KMS-11 (cell line): ENCODE measurements around the gene GTF3A.

Experiments used
- H2AFZ ChIP-seq: fragments of 200-600 bp; sonication (generic); 2 replicates; pipeline ENCODE4 v1.6.1; 2016; ENCODE audit warnings: antibody characterized with exemption, mixed run types, low read depth
- H3K27ac ChIP-seq: fragments of 200-600 bp; sonication (generic); 2 replicates; pipeline ENCODE4 v1.6.1; 2016; ENCODE audit warnings: mild to moderate bottlenecking, mixed run types
- H3K27me3 ChIP-seq: fragments of 200-600 bp; sonication (generic); 2 replicates; pipeline ENCODE4 v1.6.1; 2017; ENCODE audit warnings: mild to moderate bottlenecking, low read depth, mixed run types, moderate library complexity; ENCODE audit not compliant: insufficient read depth
- H3K36me3 ChIP-seq: fragments of 200-600 bp; sonication (generic); 2 replicates; pipeline ENCODE4 v1.6.1; 2017; ENCODE audit warnings: mild to moderate bottlenecking, mixed run types; ENCODE audit not compliant: insufficient read depth
- H3K4me1 ChIP-seq: fragments of 200-600 bp; sonication (generic); 2 replicates; pipeline ENCODE4 v1.6.1; 2016; ENCODE audit warnings: mild to moderate bottlenecking, low read depth, mixed run types; ENCODE audit not compliant: poor library complexity, severe bottlenecking
- H3K4me2 ChIP-seq: fragments of 200-600 bp; sonication (generic); 2 replicates; pipeline ENCODE4 v1.7.0; 2016; ENCODE audit warnings: mild to moderate bottlenecking, mixed run types
- H3K4me3 ChIP-seq: fragments of 200-600 bp; sonication (generic); IDR thresholded peaks from 2 replicates; pipeline ENCODE4 v1.6.1; 2017; ENCODE audit warnings: low read depth, low read length, mixed read lengths; ENCODE audit not compliant: insufficient read depth
- H3K79me2 ChIP-seq: fragments of 200-600 bp; sonication (generic); 2 replicates; pipeline ENCODE4 v1.6.1; 2016; ENCODE audit warnings: low read depth, mixed run types; ENCODE audit not compliant: insufficient read depth
- H3K9ac ChIP-seq: fragments of 200-600 bp; sonication (generic); 2 replicates; pipeline ENCODE4 v1.6.1; 2016; ENCODE audit warnings: mild to moderate bottlenecking, mixed run types
- H4K20me1 ChIP-seq: fragments of 200-600 bp; sonication (generic); 2 replicates; pipeline ENCODE4 v1.6.1; 2016; ENCODE audit warnings: mild to moderate bottlenecking, mixed run types; ENCODE audit not compliant: insufficient read depth
- TF ChIP-seq, protein P1 (sequence below): fragments of 200-600 bp; sonication (generic); conservative IDR thresholded peaks from 2 replicates; pipeline ENCODE4 v1.6.1; 2017; ENCODE audit warnings: low read depth, mild to moderate bottlenecking, antibody characterized with exemption, low read length, moderate library complexity, mixed read lengths

The GTF3A gene

DNA sequence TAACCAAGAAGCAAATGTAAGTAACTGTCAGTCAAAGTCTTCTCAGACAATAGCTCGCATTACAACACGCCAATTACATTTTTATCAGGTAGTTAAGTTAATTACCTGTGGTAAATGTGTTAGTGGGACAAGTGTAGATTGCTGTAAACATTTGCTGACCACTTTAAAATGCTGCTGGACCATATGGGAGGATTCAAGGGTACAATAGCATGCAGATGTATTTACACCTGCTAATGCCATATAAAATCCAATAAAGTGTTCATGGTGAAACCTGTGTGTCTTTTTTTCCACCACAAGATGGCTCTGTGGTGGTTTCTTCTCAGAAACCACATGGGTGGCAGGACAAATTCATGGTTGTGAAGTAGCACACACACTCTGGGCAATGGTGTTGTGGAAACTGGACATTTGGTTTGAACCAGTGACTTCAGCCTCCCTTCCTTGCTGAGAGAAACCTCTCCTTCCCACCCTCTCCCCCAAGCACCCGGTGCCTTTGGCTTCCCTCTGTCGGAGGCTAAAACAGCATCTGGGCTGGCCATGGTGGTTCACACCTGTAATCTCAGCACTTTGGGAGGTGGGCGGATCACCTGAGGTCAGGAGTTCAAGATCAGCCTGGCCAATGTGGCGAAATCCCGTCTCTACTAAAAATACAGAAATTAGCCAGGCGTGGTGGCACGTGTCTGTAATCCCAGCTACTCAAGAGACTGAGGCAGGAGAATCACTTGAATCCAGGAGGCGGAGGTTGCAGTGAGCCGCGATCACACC lies 18.1 kb upstream of the GTF3A start:
- H3K4me3 ChIP-seq = no peak overlapping the region

DNA sequence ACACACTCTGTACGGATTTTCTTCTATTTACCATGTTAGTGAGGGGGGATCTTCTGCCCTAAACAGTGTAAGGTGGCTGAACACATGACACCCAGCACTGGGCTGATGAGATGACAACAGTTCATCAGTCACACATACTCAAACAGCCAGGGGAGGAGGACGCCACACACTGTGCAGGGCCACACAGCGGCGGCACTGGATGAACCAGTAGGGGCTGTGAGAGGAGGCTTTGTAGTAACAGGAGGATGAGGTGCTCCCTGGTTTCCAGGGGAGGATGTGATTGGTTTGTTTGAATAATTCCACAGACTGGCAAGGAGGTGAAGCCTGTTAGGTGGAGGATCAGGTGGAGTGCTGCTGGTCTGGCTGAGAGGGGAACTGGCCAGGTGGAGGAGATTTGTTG lies 16.3 kb upstream of the GTF3A start:
- H3K36me3 ChIP-seq = no peaks in the 10 kb centered on the region
- H3K27ac ChIP-seq = no peak overlapping the region
- H3K9ac ChIP-seq = no peak overlapping the region
- TF ChIP-seq, protein P1, sequence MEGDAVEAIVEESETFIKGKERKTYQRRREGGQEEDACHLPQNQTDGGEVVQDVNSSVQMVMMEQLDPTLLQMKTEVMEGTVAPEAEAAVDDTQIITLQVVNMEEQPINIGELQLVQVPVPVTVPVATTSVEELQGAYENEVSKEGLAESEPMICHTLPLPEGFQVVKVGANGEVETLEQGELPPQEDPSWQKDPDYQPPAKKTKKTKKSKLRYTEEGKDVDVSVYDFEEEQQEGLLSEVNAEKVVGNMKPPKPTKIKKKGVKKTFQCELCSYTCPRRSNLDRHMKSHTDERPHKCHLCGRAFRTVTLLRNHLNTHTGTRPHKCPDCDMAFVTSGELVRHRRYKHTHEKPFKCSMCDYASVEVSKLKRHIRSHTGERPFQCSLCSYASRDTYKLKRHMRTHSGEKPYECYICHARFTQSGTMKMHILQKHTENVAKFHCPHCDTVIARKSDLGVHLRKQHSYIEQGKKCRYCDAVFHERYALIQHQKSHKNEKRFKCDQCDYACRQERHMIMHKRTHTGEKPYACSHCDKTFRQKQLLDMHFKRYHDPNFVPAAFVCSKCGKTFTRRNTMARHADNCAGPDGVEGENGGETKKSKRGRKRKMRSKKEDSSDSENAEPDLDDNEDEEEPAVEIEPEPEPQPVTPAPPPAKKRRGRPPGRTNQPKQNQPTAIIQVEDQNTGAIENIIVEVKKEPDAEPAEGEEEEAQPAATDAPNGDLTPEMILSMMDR = no peak
- H3K4me3 ChIP-seq = no peak overlapping the region
- H3K4me1 ChIP-seq = peaks cover 9% of the 10 kb centered on the region
- H3K4me2 ChIP-seq = no peak overlapping the region
- H4K20me1 ChIP-seq = no peaks in the 10 kb centered on the region
- H3K27me3 ChIP-seq = no peaks in the 10 kb centered on the region
- no peak overlapping the region for H2AFZ ChIP-seq
- H3K79me2 ChIP-seq = no peaks in the 10 kb centered on the region

More for the DNA sequence above, 18.1 kb upstream of the GTF3A start:
- peak overlapping the region; percentile 30; the same call in 1 of the 2 replicates for H2AFZ ChIP-seq
- no peaks in the 10 kb centered on the region for H3K27me3 ChIP-seq
- no peaks in the 10 kb centered on the region for H4K20me1 ChIP-seq
- peaks cover 9% of the 10 kb centered on the region for H3K4me1 ChIP-seq
- H3K27ac ChIP-seq = no peak overlapping the region
- H3K9ac ChIP-seq = no peak overlapping the region
- no peaks in the 10 kb centered on the region for H3K36me3 ChIP-seq
- no peaks in the 10 kb centered on the region for H3K79me2 ChIP-seq
- no peak overlapping the region for H3K4me2 ChIP-seq
- TF ChIP-seq, protein P1 = peak; percentile 38; the same call in 1 of the 2 replicates

DNA sequence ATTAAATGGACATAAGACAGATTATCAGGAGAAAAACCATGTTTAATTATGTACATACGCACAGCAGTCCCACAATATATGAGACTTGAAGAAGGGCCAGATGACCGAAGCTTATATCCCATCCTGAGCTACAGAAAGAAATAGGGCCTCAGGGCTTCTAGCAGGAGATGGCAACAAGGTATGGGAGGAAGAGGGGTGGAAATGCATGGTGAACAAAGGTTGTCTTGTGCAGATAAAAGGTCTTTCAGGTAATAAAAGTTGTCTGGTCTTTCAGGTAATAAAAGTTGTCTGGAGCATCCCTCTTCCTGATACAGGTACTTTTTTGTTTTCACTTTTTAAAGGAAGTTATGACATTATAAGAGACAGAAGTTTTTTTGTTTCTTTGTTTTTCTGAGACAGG lies 15.4 kb upstream of the GTF3A start:
- no peaks in the 10 kb centered on the region for H3K27me3 ChIP-seq
- H3K4me3 ChIP-seq = no peak overlapping the region
- TF ChIP-seq, protein P1 = no peak
- no peak overlapping the region for H2AFZ ChIP-seq
- H3K9ac ChIP-seq = no peak overlapping the region
- no peak overlapping the region for H3K27ac ChIP-seq
- H4K20me1 ChIP-seq = no peaks in the 10 kb centered on the region
- H3K36me3 ChIP-seq = no peaks in the 10 kb centered on the region
- peaks cover 9% of the 10 kb centered on the region for H3K4me1 ChIP-seq
- no peak overlapping the region for H3K4me2 ChIP-seq
- no peaks in the 10 kb centered on the region for H3K79me2 ChIP-seq

DNA sequence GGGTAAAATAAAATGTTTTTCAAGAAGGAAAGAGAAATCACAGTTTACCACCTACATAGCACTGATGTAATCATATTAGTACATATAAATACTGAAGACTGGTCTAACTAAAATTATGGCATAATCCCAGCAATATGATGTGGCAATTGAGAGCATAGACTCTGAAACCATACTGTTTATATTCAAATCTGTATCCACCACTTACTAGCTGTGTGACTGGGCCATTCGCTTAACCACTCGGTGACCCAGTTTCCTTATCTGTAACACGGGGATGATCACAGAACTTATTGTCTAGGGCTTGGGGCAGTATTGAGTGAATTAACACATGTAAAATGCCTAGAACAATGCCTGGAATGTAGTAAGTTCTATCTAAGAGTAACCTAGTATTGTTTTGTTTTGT lies 13.1 kb upstream of the GTF3A start:
- Histone ChIP-seq H3K27ac (no peak overlapping the region), H3K9ac (no peak overlapping the region), H3K4me1 (peaks cover 4% of the 10 kb centered on the region), H3K27me3 (no peaks in the 10 kb centered on the region), H3K4me3 (no peak overlapping the region), H4K20me1 (no peaks in the 10 kb centered on the region), H3K4me2 (no peak overlapping the region), H2AFZ (no peak overlapping the region), H3K36me3 (no peaks in the 10 kb centered on the region), H3K79me2 (no peaks in the 10 kb centered on the region)
- TF ChIP-seq, protein P1 = no peak
